ENCODE data around the gene UNC13B. TPM values are rescaled to one million over a fixed set of nuclear protein-coding genes. Genes with fewer than 3 reads are reported as not detected.
A peak's percentile ranks its signal among the peaks of the same experiment; 100 is the strongest.

Gene UNC13B
- total RNA-seq, result 10 to 100 TPM; 20.6 to 30.5 (median 25.3) TPM

DNA sequence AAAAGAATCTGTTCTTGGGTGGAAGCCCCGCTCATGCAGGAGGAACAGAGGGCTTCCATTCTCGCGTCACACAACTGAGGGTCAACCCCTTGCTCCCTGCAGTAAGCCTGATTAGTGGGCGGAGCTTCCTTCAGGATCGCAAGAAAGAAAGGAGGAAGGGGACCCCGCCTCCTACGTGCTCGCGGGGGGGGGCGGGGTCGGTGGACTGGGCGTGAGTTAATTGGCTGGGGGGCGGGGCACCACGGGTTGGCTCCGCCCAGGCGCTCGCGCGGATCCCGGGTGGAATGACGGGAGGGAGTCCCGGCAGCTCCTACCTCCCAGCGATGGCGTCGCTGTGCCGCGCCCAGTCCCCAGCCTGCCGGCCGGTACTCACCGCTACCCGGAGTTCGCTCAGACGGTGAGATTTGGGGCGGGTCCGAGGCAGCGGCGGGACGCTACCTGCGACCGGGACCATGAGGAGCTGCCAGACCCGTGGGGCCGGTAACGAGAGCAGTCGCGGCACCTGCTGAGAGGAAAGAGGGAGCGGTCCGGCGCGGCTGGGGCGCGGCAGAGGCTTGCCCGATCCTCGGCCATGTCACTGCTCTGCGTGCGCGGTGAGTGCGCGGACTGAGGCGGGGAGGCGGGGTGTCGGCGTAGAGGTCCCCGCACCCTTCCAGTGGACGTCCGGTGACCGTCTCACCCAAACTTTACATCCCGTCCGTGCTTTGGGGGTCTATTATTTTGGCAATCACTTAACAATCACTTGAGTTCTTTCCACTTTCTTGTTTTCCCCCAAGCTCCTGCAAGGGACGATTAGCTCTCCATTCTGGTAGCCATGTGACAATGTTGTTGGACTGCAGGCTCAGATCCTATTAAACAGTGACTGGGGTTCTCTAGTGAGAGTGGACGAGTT is at the start of gene UNC13B:
UNC13B (plus strand) TSS at position 297 of the 892 bp plus-strand sequence; CDS start at position 572, 275 bp downstream.
- peak; percentile 99 for ATAC-seq (ENCODE audit: low FRiP score)
- DNase-seq (ENCODE audit: low spot score), result peak; percentile 89
- no peak for TF ChIP-seq CTCF (IDR thresholded peaks at IDR 0.05)

- ATAC-seq (ENCODE audit: low FRiP score) (no peak), DNase-seq (ENCODE audit: low spot score) (no peak)
- TF ChIP-seq CTCF (IDR thresholded peaks at IDR 0.05), result no peak
Observed at GRCh38 chr9:35112257-35113020, 49.4 kb upstream of the UNC13B start.

DNA sequence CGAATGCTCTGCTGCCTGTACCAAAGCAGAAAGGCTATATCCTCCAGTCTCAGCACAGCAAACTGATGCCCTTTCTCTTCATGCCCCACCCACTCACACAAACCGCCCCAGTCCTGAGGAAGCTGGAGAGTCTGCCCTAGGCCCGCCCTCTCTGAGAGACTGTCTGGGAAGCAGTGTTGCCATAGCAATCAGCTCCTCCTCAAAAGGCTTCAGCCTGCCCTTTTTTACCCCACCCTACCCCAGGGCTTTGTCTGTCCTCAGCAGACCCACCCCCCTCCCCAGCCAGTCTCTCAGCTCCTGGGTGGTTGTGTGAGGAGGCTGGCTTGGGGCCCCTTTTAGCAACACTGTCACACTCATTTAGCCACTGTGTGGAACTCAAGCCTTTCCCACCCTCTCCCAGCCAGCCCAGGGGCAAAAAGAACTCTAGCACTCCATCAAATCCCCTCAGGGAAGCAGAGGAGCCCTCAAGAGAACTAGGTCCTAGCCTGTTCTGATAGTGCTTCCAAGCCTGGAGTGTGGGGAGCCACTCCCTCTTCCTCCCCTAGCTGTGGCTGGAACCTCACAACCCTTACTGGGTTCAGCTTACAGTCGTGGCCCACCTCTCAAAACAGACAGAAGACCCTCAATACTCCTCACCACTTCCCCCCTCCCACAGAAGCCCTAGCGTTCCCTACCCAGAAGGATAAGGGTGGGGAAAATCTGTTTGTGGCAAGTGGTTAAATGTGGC is 47.5 kb upstream of the UNC13B start:
- peak; percentile 26 for ATAC-seq (ENCODE audit: low FRiP score)
- peak; percentile 39 for DNase-seq (ENCODE audit: low spot score)
- TF ChIP-seq CTCF (IDR thresholded peaks at IDR 0.05), result no peak

DNA sequence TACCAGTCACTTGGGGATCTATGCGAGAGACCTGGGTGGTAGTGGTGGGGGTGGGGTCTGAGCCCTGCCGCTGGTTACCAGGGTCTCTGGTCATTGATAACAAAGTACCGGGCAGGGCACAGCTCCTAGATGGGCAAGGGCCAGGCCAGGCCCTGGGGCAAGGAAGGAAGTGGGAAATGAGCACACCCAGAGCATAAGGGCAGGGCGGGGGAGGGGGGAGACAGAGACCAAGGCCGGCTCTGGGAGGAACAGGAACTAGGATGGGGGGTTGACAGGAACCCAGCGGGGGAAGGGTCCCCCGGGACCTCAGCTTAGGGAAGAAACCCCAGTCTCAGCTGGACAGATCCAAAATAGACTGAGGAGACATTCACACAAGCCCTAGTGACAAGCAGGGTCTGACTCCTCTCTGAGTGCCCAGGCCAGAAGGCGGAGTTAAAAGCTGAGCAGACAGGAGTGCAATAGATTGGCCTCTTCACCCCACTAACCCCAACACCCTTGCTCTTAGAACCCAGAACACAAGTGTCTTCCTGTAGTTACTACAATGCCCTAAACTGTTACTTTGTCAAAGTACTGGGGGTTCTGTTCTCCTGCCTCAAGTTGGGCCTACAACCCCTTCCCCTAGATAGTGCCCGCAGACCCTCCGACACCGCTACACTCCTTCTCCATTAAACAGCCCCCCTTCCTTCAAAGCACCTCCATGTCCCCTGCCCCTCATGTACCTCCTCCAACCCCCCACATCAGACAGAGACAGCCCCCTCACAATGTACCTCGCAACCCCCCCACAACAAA is 46.8 kb upstream of the UNC13B start:
- ATAC-seq (ENCODE audit: low FRiP score) (no peak), DNase-seq (ENCODE audit: low spot score) (peak; percentile 52)
- TF ChIP-seq CTCF (IDR thresholded peaks at IDR 0.05), result no peak

- no peak for TF ChIP-seq CTCF (IDR thresholded peaks at IDR 0.05)
- DNase-seq (ENCODE audit: low spot score) (peak; percentile 92), ATAC-seq (ENCODE audit: low FRiP score) (peak; percentile 64)
Observed at GRCh38 chr9:35115680-35116538, 45.9 kb upstream of the UNC13B start, which contains the start of gene ATOSB. TSS of gene ATOSB (minus strand) at chr9:35115862. CDS start at chr9:35108274, 7,588 bp downstream.

All from omental fat pad (tissue), 4 donors.